ENCODE data around the gene CCDC141. TPM values are rescaled to one million over a fixed set of nuclear protein-coding genes. Genes with fewer than 3 reads are reported as not detected.

Gene CCDC141
- total RNA-seq, 6 donors from 2014 or later = 18.5 to 126 (median 58.5) TPM

- ATAC-seq (ENCODE audit: low FRiP score in 2 of 2) (no peak), DNase-seq (no peak)
- H3K4me1 ChIP-seq = peaks cover 0 to 10% (median 5%) of the 10 kb centered on the region in 4 donors
- no peaks in the 10 kb centered on the region for H3K9me3 ChIP-seq
- TF ChIP-seq POLR2AphosphoS5 (IDR thresholded peaks at IDR 0.05) (no peak), POLR2A (IDR thresholded peaks at IDR 0.05) (no peak), EP300 (IDR thresholded peaks at IDR 0.05) (no peak)
- TF ChIP-seq, protein P1, sequence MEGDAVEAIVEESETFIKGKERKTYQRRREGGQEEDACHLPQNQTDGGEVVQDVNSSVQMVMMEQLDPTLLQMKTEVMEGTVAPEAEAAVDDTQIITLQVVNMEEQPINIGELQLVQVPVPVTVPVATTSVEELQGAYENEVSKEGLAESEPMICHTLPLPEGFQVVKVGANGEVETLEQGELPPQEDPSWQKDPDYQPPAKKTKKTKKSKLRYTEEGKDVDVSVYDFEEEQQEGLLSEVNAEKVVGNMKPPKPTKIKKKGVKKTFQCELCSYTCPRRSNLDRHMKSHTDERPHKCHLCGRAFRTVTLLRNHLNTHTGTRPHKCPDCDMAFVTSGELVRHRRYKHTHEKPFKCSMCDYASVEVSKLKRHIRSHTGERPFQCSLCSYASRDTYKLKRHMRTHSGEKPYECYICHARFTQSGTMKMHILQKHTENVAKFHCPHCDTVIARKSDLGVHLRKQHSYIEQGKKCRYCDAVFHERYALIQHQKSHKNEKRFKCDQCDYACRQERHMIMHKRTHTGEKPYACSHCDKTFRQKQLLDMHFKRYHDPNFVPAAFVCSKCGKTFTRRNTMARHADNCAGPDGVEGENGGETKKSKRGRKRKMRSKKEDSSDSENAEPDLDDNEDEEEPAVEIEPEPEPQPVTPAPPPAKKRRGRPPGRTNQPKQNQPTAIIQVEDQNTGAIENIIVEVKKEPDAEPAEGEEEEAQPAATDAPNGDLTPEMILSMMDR (IDR thresholded peaks at IDR 0.05) = no peak
- H3K27me3 ChIP-seq = no peaks in the 10 kb centered on the region
- no peaks in the 10 kb centered on the region for H3K36me3 ChIP-seq
- H3K27ac ChIP-seq = peak overlapping the region in 1 of 4 donors; percentile 15
- H3K4me3 ChIP-seq = no peak overlapping the region
- WGBS, 2 donors = 35 to 74% methylated on average over 2 of the region's 2 CpGs
Observed at GRCh38 chr2:178830451-178830850, 219.5 kb downstream of the CCDC141 start.

DNA sequence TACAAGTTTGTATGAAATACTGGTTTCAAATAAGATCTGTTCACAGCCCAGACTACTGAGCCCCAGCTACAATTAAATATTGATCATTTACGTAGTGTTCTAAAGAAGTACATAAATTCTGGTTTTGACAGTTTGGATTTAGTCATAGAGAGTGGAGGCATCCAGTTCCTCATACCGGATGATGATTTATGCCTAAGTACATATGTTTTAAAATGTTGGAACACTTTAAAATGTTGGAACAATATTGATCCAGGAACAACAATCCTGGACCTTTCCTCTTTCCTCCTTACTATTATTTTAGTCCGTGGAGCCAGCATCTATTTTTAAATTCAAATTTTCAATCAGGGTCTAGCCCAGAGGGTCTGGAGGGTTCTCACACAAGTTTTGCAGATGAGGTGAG, 220.0 kb downstream of the CCDC141 start:
- H3K9me3 ChIP-seq = no peaks in the 10 kb centered on the region
- H3K4me3 ChIP-seq = no peak overlapping the region
- no peaks in the 10 kb centered on the region for H3K36me3 ChIP-seq
- TF ChIP-seq POLR2AphosphoS5 (IDR thresholded peaks at IDR 0.05) = no peak
- TF ChIP-seq, protein P1 (IDR thresholded peaks at IDR 0.05) = no peak
- TF ChIP-seq POLR2A (IDR thresholded peaks at IDR 0.05) = no peak
- TF ChIP-seq EP300 (IDR thresholded peaks at IDR 0.05) = no peak
- DNase-seq (no peak), ATAC-seq (ENCODE audit: low FRiP score in 2 of 2) (no peak)
- H3K27ac ChIP-seq = peak overlapping the region in 1 of 4 donors; percentile 15
- H3K27me3 ChIP-seq = no peaks in the 10 kb centered on the region
- 63 to 79% methylated on average over 3 of the region's 3 CpGs for WGBS, 2 donors
- peaks cover 0 to 10% (median 5%) of the 10 kb centered on the region in 4 donors for H3K4me1 ChIP-seq

GRCh38 chr2:178829299-178829960, 220.5 kb downstream of the CCDC141 start:
- ATAC-seq (ENCODE audit: low FRiP score in 2 of 2) = no peak
- 47 to 63% methylated on average over 3 of the region's 3 CpGs for WGBS, 2 donors
- TF ChIP-seq POLR2A (IDR thresholded peaks at IDR 0.05) (no peak), EP300 (IDR thresholded peaks at IDR 0.05) (no peak), POLR2AphosphoS5 (IDR thresholded peaks at IDR 0.05) (no peak)
- TF ChIP-seq, protein P1 (IDR thresholded peaks at IDR 0.05) = no peak
- no peak overlapping the region for H3K4me3 ChIP-seq
- H3K27ac ChIP-seq = peak overlapping the region in 1 of 4 donors; percentile 15
- H3K4me1 ChIP-seq = peaks cover 0 to 10% (median 5%) of the 10 kb centered on the region in 4 donors
- no peaks in the 10 kb centered on the region for H3K27me3 ChIP-seq
- H3K9me3 ChIP-seq = no peaks in the 10 kb centered on the region
- no peak for DNase-seq
- no peaks in the 10 kb centered on the region for H3K36me3 ChIP-seq

GRCh38 chr2:178828486-178828881, 221.5 kb downstream of the CCDC141 start:
- no peak for DNase-seq
- Histone ChIP-seq H3K27ac (no peak overlapping the region), H3K4me3 (no peak overlapping the region)

More at GRCh38 chr2:178828486-178828881, 221.5 kb downstream of the CCDC141 start:
- peaks cover 0 to 10% (median 5%) of the 10 kb centered on the region in 4 donors for H3K4me1 ChIP-seq
- no peak for ATAC-seq (ENCODE audit: low FRiP score in 2 of 2)
- WGBS, 2 donors = 60 to 89% methylated on average over 4 of the region's 4 CpGs
- H3K27me3 ChIP-seq = no peaks in the 10 kb centered on the region
- no peaks in the 10 kb centered on the region for H3K9me3 ChIP-seq
- H3K36me3 ChIP-seq = no peaks in the 10 kb centered on the region
- TF ChIP-seq POLR2AphosphoS5 (IDR thresholded peaks at IDR 0.05) (no peak), EP300 (IDR thresholded peaks at IDR 0.05) (no peak), POLR2A (IDR thresholded peaks at IDR 0.05) (no peak)
- TF ChIP-seq, protein P1 (IDR thresholded peaks at IDR 0.05) = no peak

All from upper lobe of left lung (tissue), 6 donors.